DMS79 treated with DMSO at 0.1 percent for 48 hours (cell line): ENCODE data around the gene GBP7.
"Not testable (repeated sequence)": the region's sequence is repeated elsewhere in the genome, so short reads cannot be mapped to it uniquely, and the experiment has no call there.

Experiments used
- DNase-seq: peaks from one replicate; lab custom pipeline; 2025; lab: John Stamatoyannopoulos, UW

GBP7 gene, protein sequence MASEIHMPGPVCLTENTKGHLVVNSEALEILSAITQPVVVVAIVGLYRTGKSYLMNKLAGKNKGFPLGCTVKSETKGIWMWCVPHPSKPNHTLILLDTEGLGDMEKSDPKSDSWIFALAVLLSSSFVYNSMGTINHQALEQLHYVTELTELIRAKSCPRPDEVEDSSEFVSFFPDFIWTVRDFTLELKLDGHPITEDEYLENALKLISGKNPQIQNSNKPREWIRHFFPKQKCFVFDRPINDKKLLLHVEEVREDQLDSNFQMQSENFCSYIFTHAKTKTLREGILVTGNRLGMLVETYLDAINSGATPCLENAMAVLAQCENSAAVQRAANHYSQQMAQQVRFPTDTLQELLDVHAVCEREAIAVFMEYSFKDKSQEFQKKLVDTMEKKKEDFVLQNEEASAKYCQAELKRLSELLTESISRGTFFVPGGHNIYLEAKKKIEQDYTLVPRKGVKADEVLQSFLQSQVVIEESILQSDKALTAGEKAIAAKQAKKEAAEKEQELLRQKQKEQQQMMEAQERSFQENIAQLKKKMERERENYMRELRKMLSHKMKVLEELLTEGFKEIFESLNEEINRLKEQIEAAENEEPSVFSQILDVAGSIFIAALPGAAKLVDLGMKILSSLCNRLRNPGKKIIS

GRCh38 chr1:89175601-89176256 lies at the start of gene GBP7:
Gene GBP7 (minus strand): TSS chr1:89176003. CDS start chr1:89171935, 4,068 bp downstream.
- no peak for DNase-seq

- DNase-seq = no peak
Measured at GRCh38 chr1:89221341-89221740, 45.5 kb upstream of the GBP7 start.

DNA sequence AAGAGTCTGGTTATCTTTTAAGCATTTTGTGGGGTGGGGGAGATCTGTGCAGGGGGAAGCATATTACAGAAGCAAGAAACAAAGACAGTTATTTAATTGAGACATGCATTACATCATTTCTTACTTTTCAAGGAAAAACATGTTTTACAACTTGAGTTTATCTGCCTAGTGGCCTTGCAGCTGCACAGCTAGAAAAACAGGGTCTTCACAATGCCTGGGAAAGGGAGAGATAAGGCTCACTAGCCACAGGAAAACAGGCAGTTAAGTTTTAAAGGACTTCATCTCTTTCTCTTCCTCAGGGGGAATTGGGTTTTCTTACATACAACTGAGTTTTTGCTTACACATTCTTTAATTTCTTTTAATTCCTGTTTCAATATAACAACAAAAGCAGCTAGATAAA lies 44.0 kb upstream of the GBP7 start:
- DNase-seq = not testable (repeated sequence)

DNA sequence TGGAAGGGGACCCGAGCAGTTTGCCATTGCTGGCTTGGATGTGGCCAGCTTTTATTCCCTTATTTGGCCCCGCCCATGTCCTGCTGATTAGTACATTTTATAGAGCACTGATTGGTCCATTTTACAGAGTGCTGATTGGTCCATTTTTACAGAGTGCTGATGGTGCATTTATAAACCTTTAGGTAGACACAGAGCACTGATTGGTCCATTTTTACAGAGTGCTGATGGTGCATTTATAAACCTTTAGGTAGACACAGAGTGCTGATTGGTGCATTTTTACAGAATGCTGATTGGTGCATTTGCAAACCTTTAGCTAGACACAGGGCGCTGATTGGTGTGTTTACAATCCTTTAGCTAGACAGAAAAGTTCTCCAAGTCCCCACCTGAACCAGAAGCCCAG lies 43.1 kb upstream of the GBP7 start:
- not testable (repeated sequence) for DNase-seq

DNA sequence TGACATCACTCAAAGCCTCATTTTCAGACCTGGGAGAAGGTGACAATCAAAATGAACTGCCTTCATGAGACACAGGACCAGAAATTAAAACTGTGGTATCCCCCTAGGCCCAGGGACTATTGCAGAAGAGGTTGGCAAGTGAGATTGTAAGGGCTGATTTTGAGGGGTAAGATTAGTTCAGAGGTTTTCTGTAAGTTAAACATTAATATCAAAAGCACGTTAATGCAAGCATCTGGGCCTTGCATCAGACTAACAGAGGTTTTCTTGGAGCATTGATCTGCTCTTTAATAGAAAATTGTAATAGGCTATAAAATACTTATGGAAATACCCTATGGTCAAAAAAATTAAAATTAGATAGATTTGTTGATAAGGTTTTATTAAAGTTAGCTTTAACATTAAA lies 37.5 kb upstream of the GBP7 start:
- DNase-seq = no peak

- DNase-seq = no peak
Measured at GRCh38 chr1:89211035-89211634, 35.3 kb upstream of the GBP7 start.

- DNase-seq = no peak
Measured at GRCh38 chr1:89206373-89206772, 30.6 kb upstream of the GBP7 start.

DNA sequence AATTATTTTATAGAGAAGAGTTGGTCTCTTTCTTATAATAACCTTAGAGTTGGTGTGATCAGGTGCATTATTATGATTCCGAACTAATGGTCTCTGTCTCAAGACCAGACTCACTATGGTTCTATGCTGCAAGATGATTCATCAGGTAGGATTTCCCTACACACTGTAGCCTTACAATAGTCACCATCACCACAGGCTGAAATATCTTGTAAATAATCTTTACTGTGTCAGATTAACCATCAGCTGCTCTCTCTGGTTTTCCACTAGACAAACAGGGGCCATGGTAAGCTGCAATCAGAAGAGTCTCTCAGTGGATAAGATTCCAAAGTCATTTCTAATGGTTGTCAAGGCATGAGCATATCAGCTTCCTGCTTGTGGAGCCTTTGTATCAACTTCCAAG lies 27.4 kb upstream of the GBP7 start:
- no peak for DNase-seq

- DNase-seq = no peak
Measured at GRCh38 chr1:89201106-89201794, 25.4 kb upstream of the GBP7 start.

- DNase-seq = no peak
Measured at GRCh38 chr1:89200663-89201062, 24.9 kb upstream of the GBP7 start.

DNA sequence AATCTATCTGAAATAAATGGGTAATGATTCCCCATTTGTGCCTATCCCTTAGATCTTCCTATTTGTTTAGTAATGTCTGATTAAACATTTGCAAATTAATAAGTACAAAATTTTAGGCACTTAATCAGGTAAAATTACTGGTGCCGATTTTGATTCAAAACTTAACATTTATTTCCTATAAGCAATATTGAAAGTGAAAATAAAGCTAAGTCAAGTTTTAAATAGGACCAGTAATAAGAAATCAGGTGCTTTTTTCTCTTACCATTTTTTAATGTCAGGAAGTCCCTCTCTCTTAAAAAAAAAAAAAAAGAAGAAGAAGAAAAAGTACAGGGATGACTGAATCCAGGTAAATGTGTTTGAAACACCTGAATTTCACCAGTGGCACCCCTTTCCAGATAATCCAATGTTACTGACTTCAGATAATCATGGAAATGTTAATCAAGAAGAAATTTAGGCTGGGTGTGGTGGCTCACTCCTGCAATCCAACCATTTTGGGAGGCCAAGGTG lies 23.8 kb upstream of the GBP7 start:
- no peak for DNase-seq

- DNase-seq = no peak
Measured at GRCh38 chr1:89198491-89199072, 22.8 kb upstream of the GBP7 start, which contains the start of gene GBP4. Gene GBP4 (minus strand): TSS chr1:89198942. CDS start chr1:89198834, 108 bp downstream.

GRCh38 chr1:89198081-89198480 lies 22.3 kb upstream of the GBP7 start:
- no peak for DNase-seq

DNA sequence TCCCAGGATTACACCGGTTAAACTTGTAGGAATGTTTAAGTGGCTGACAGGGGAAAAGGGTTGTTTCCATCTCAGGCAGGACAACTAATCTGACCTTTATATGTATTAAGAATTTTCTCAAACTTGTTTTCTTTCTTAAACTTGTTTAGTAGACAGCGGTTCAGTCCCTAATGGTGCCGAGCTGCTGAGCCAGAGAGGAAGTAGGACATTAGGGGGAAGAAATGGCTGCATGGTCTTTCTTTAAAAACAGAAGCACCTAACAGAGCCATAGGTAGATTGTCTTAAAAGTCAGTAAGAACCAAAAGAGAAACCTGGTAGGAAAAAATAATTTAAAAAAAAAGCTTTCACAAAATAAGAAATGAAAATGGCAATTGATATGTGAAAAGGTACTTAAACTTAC lies 19.7 kb upstream of the GBP7 start:
- no peak for DNase-seq

- no peak for DNase-seq
Measured at GRCh38 chr1:89191314-89191713, 15.5 kb upstream of the GBP7 start.

- no peak for DNase-seq
Measured at GRCh38 chr1:89190017-89190416, 14.2 kb upstream of the GBP7 start.

GRCh38 chr1:89179343-89179742 lies 3.5 kb upstream of the GBP7 start:
- DNase-seq = no peak

GRCh38 chr1:89176971-89177370 lies 1.2 kb upstream of the GBP7 start:
- DNase-seq = no peak

DNA sequence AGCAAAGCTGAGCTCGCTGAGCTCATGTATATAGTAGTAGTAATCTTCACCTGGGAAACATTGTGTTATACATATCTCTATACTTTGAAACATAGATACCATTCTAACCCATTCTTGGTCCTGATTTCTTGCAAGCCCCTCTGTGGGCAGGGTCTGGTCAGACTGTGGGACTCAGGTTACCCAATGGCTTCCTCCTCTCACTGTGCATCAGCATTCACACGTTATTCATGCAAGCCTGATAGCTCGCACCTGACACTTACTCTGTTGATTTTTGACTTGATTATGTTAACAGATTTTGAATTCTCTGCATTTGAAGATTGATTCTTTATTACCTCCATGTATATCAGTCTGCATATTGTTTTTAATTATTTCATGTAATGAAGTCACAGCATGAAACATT lies 1.3 kb downstream of the GBP7 start:
- no peak for DNase-seq

- DNase-seq = no peak
Measured at GRCh38 chr1:89172468-89173143, 3.2 kb downstream of the GBP7 start.

DNA sequence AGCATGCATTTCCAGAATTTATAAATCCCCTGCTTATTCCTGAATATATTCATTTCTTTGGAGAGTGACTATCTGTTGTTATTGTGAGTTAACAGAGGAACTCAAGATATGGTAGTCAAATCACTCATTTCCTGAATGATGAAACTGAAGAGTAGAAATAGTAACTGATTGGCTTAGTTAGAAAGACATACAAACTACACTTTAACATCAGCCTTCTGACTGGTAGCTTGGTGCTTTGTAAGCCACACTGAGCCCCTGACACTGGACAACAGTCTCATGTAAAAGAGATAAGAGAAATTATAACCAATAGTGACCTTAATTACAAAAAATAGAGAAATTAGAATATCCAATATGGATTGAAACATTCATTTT lies 4.8 kb downstream of the GBP7 start:
- no peak for DNase-seq
